ENCODE results near the gene TUBA4B. TPM values are rescaled to one million over a fixed set of nuclear protein-coding genes. Genes with fewer than 3 reads are reported as not detected.
"Not testable (repeated sequence)": the region's sequence is repeated elsewhere in the genome, so short reads cannot be mapped to it uniquely, and the experiment has no call there.

TUBA4B gene
- total and polyA plus RNA-seq, 9 donors, result 0.04 to 0.56 (median 0.17) TPM; not detected in 2

DNA sequence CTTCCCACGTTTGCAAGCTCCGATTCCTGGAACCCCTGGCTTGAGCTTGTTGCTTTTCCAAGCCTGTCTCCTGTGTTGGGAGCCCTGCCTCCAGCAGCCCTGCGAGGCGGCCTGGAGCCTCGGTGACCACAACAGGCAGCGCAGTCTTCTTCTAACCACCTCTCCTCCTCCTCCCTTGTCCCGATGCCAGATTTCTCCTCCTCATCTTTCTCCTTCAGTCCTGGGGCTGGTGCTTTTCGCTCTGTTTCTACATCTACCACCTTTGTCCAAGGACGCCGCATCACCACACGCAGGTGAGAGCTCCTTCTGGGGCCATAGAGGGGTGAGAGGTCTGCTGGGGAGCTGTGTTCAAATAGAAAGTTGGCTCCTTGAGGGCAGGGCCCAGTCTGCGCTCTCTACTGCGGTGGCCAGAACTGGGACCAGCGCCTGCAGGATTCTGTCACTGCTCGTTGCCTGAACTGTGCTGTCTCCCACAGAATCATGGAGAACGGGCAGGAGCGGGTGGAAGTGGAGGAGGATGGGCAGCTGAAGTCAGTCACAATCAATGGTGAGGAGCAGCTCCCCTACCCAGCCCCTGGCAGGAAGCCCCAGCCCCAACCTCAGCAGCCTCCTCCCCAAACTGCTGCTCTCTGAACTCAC is 30.0 kb downstream of the TUBA4B start:
- no peak overlapping the region for H3K27ac ChIP-seq (ENCODE audit: low read length)
- 87% methylated on average over 8 of the region's 17 CpGs for WGBS (ENCODE audit: insufficient coverage)
- H3K27me3 ChIP-seq (ENCODE audit: control insufficient read depth, insufficient read depth, low read length), result no peaks in the 10 kb centered on the region
- H3K4me1 ChIP-seq (ENCODE audit: control insufficient read depth, insufficient read depth, low read length), result peaks cover 53% of the 10 kb centered on the region
- H3K4me3 ChIP-seq (ENCODE audit: low read length), result no peak overlapping the region
- H3K36me3 ChIP-seq (ENCODE audit: control insufficient read depth, insufficient read depth, low read length), result peaks cover 59% of the 10 kb centered on the region
- DNase-seq, result no peak
- H3K9me3 ChIP-seq (replicated peaks; ENCODE audit: control insufficient read depth, low read depth, low read length), result no peaks in the 10 kb centered on the region

DNA sequence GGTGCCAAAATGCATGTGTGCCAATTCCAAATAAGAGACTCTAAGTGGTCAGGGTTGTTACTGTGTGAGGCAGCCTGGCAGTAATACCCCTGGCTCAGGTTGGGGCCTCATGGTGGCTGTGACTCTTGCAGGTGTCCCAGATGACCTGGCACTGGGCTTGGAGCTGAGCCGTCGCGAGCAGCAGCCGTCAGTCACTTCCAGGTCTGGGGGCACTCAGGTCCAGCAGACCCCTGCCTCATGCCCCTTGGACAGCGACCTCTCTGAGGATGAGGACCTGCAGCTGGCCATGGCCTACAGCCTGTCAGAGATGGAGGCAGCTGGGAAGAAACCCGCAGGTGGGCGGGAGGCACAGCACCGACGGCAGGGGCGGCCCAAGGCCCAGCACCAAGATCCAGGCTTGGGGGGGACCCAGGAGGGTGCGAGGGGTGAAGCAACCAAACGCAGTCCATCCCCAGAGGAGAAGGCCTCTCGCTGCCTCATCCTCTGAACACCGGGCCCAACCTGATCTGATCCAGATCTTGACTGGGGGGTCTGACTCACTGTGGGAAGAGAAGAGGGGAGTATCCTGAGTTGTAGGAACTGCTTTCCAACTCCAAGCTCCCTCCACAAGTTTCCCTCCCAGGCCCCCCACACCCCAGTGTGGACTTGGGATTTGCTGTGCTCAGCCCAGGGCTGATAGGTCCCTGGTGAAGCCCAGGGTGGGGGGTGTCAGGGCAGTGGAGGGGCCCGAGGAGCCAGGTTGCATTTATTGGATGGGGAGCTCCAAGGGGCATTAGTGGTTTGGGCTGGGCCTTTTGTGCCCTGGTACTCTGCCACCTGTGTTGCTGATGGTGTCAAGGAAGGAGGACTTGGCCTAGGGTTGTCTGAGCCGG is 31.7 kb downstream of the TUBA4B start:
- peaks cover 59% of the 10 kb centered on the region for H3K36me3 ChIP-seq (ENCODE audit: control insufficient read depth, insufficient read depth, low read length)
- WGBS (ENCODE audit: insufficient coverage), result 85% methylated on average over 15 of the region's 16 CpGs
- H3K27ac ChIP-seq (ENCODE audit: low read length), result peak overlapping the region; percentile 85
- H3K4me1 ChIP-seq (ENCODE audit: control insufficient read depth, insufficient read depth, low read length), result peaks cover 51% of the 10 kb centered on the region
- no peaks in the 10 kb centered on the region for H3K27me3 ChIP-seq (ENCODE audit: control insufficient read depth, insufficient read depth, low read length)
- no peaks in the 10 kb centered on the region for H3K9me3 ChIP-seq (replicated peaks; ENCODE audit: control insufficient read depth, low read depth, low read length)
- DNase-seq, result no peak
- H3K4me3 ChIP-seq (ENCODE audit: low read length), result no peak overlapping the region

DNA sequence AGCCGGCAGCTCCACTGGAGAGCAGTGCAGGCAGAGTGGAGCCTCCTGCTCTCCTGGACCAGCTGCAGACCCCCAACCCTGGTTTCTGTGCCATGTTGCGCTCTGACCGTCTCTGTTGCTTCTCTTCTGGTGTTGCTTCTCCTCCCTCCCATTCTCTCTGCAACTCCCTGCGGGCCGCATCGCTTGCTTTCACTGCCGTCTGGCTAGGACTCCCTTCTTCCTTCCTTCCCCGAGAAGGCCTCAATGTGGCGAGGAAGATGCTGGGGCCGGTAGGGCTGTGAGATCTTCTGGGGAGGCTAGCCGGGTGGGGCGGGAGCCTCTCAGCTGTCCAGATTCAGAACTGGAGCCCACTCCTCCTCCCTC is 32.3 kb downstream of the TUBA4B start:
- no peaks in the 10 kb centered on the region for H3K9me3 ChIP-seq (replicated peaks; ENCODE audit: control insufficient read depth, low read depth, low read length)
- peak overlapping the region; percentile 85 for H3K27ac ChIP-seq (ENCODE audit: low read length)
- peak overlapping the region; percentile 3 for H3K4me3 ChIP-seq (ENCODE audit: low read length)
- H3K36me3 ChIP-seq (ENCODE audit: control insufficient read depth, insufficient read depth, low read length), result peaks cover 58% of the 10 kb centered on the region
- 38% methylated on average over 5 of the region's 12 CpGs for WGBS (ENCODE audit: insufficient coverage)
- peak; percentile 67 for DNase-seq
- H3K4me1 ChIP-seq (ENCODE audit: control insufficient read depth, insufficient read depth, low read length), result peaks cover 51% of the 10 kb centered on the region
- H3K27me3 ChIP-seq (ENCODE audit: control insufficient read depth, insufficient read depth, low read length), result no peaks in the 10 kb centered on the region

DNA sequence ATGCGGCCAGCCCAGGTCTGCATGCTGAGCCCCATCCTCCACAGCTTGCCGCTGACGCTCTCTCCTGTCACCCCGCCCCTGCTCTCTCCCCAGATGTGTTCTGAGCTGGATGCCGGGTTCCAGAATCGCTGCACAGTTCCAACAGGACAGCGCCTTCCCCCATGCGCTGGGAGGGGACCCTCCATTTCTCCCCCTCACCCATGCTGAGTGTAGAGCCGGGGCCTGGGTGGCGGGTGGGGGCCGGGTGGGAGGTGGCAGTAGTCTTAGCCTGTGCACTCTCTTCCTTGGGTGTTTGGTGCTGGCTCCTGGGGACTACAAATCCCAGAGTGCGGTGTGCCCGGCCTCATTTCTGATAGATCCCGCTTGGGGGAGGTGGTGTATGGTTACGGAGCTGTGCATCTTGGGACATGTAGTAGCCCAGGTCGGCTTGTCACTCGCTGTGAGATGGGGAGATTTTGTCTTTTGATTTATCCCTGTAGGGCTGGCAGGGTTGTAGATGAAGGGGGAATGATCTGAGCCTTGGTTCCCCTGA is 32.9 kb downstream of the TUBA4B start:
- Histone ChIP-seq H3K4me3 (ENCODE audit: low read length) (no peak overlapping the region), H3K27ac (ENCODE audit: low read length) (peak overlapping the region; percentile 85), H3K4me1 (ENCODE audit: control insufficient read depth, insufficient read depth, low read length) (peaks cover 49% of the 10 kb centered on the region), H3K9me3 (replicated peaks; ENCODE audit: control insufficient read depth, low read depth, low read length) (no peaks in the 10 kb centered on the region), H3K27me3 (ENCODE audit: control insufficient read depth, insufficient read depth, low read length) (no peaks in the 10 kb centered on the region), H3K36me3 (ENCODE audit: control insufficient read depth, insufficient read depth, low read length) (peaks cover 52% of the 10 kb centered on the region)
- peak; percentile 90 for DNase-seq
- 20% methylated on average over 9 of the region's 17 CpGs for WGBS (ENCODE audit: insufficient coverage)

DNA sequence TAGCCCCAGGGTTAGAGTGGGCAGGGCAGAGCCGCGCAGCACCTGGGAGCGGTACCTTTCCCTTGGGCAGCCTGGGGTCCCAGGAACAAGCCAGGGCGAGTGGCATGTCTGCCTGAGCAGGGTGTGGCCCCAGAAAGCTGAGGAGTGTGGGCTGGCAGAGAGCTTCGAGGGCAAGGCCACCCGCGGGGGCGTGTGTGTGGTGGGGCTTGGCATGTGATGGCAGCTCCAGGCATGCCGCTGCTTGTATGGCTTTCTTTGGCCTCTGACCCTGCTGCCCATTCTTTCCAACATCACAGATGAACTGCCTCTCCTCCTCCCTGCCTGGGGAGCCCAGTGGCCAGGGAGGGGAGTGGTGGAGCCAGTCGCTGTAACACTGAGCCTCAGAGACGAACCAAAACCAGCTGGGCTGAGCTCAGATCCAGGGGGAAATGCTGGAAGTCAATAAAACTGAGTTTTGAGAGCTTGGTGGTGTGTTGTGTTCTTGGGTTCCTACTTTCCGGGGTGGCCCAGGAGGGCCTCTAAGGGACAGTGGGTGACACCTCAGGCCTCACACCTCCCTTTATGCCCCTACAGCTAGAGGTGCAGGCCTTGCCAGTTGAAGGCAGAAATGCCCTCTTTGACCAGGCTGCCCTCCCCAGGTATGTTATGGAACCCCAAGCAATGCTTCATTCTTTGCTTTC is 33.5 kb downstream of the TUBA4B start:
- peaks cover 47% of the 10 kb centered on the region for H3K4me1 ChIP-seq (ENCODE audit: control insufficient read depth, insufficient read depth, low read length)
- H3K27me3 ChIP-seq (ENCODE audit: control insufficient read depth, insufficient read depth, low read length), result no peaks in the 10 kb centered on the region
- no peak overlapping the region for H3K4me3 ChIP-seq (ENCODE audit: low read length)
- 77% methylated on average over 6 of the region's 12 CpGs for WGBS (ENCODE audit: insufficient coverage)
- no peaks in the 10 kb centered on the region for H3K9me3 ChIP-seq (replicated peaks; ENCODE audit: control insufficient read depth, low read depth, low read length)
- peaks cover 45% of the 10 kb centered on the region for H3K36me3 ChIP-seq (ENCODE audit: control insufficient read depth, insufficient read depth, low read length)
- peak overlapping the region; percentile 75 for H3K27ac ChIP-seq (ENCODE audit: low read length)
- DNase-seq, result no peak

DNA sequence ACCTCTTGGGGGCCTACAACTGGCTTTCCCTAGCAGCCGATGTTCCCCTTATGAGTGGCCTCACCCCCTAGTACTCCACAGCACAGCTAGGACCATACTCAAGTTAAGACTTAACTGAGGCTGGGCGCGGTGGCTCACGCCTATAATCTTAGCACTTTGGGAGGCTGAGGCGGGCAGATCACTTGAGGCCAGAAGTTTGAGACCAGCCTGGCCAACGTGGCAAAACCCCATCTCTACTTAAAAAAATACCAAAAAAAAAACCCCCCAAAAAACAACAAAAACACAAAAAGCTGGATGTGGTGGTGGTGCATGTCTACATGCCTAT is 34.0 kb downstream of the TUBA4B start:
- H3K36me3 ChIP-seq (ENCODE audit: control insufficient read depth, insufficient read depth, low read length), result peaks cover 42% of the 10 kb centered on the region
- not testable (repeated sequence) for H3K4me3 ChIP-seq (ENCODE audit: low read length); DNase-seq; H3K27me3 ChIP-seq (ENCODE audit: control insufficient read depth, insufficient read depth, low read length); H3K9me3 ChIP-seq (replicated peaks; ENCODE audit: control insufficient read depth, low read depth, low read length)
- peaks cover 47% of the 10 kb centered on the region for H3K4me1 ChIP-seq (ENCODE audit: control insufficient read depth, insufficient read depth, low read length)
- 40% methylated on average over 1 of the region's 6 CpGs for WGBS (ENCODE audit: insufficient coverage)
- H3K27ac ChIP-seq (ENCODE audit: low read length), result peak overlapping the region; percentile 75

DNA sequence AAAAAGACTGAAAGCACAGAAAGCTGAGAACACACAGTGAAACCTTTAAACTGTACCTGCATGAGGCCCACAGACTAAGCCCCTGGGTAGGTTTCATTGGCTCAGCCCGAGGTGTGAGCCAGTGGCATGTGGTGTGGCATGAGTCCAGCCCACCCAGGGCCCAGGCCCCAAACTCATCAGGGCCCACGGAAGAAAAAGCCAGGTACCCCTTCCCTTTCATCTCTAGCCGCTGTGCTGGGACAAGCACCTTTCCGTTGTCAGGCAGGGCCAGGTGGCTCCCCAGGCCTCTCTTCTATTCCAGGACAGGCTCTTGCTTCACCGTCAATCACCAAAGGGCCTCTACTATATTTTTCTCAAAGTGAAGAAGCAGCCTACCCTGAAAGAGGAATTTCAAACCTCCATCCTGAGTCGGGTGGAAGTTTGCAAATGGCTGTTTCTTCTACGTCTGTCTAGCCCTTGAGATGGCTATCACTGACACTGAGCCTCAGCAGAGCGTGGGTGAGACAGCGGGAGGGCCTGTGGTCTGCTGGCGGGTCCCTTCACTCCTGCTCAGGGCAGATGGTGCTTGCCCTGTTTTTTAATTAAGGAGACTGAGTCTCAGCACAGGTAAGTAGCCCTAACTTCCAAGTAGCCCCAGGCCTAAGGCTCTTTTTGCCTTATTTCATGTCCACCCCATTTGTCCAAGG is 34.7 kb downstream of the TUBA4B start:
- H3K36me3 ChIP-seq (ENCODE audit: control insufficient read depth, insufficient read depth, low read length), result peaks cover 37% of the 10 kb centered on the region
- 66% methylated on average over 10 of the region's 10 CpGs for WGBS (ENCODE audit: insufficient coverage)
- H3K27ac ChIP-seq (ENCODE audit: low read length), result no peak overlapping the region
- H3K9me3 ChIP-seq (replicated peaks; ENCODE audit: control insufficient read depth, low read depth, low read length), result no peaks in the 10 kb centered on the region
- peaks cover 47% of the 10 kb centered on the region for H3K4me1 ChIP-seq (ENCODE audit: control insufficient read depth, insufficient read depth, low read length)
- DNase-seq, result no peak
- H3K27me3 ChIP-seq (ENCODE audit: control insufficient read depth, insufficient read depth, low read length), result no peaks in the 10 kb centered on the region
- no peak overlapping the region for H3K4me3 ChIP-seq (ENCODE audit: low read length)

DNA sequence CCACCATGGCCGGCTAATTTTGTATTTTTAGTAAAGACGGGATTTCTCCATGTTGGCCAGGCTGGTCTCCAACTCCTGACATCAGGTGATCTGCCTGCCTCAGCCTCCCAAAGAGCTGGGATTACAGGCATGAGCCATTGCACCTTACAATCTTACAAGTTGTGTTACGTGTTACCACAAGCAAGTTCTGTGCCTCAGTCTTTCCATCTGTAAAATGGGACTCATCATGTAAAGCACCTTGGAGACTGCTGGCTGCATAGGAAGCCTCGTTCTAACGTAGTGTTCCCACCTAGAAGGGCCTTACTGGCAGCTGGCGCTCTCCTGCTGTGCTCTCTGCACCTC is 36.1 kb downstream of the TUBA4B start:
- Histone ChIP-seq H3K9me3 (replicated peaks; ENCODE audit: control insufficient read depth, low read depth, low read length) (no peaks in the 10 kb centered on the region), H3K36me3 (ENCODE audit: control insufficient read depth, insufficient read depth, low read length) (peaks cover 23% of the 10 kb centered on the region), H3K4me1 (ENCODE audit: control insufficient read depth, insufficient read depth, low read length) (peaks cover 53% of the 10 kb centered on the region), H3K27ac (ENCODE audit: low read length) (peak overlapping the region; percentile 90), H3K27me3 (ENCODE audit: control insufficient read depth, insufficient read depth, low read length) (no peaks in the 10 kb centered on the region), H3K4me3 (ENCODE audit: low read length) (no peak overlapping the region)
- WGBS (ENCODE audit: insufficient coverage), result 40% methylated on average over 5 of the region's 6 CpGs
- DNase-seq, result no peak

DNA sequence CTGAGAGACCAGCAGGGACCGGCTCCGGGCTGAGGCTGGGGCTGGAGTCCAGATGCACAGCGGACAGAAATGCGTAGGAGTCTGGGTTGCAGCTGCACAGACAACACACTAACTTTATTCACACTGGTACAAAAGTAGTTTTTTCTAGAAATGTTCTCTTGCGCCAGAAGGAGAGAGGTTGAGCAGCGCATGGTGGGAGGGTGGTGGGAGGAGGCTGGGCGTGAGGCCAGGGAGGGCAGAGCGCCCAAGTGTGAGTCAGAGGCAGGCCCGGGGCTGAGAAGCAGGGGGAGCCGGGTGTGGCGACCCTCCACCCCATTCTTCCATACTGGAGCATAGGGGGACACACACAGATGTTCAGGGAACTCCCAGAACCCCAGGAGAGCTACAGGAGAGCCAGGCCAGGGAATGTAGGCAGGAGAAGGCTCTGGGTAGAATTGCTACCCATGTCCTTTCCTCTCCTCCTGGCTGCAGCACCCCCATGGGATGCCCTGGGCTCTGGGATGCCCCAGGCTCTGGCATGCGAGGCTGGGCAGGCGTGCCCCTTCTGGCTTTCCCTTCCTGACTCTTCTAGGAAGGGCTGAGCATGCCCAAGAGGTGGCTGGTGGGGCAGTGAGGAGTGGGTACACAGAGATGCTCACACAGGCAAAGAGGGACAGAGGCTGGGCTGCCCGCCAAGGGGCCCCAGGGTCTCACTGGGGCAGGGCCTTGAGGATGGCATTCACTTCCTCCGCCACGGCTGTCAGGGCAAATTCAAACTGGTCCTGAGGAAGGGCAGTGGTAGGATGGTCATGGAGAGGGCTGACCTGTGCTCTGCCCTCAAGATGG is 36.7 kb downstream of the TUBA4B start:
- Histone ChIP-seq H3K4me3 (ENCODE audit: low read length) (no peak overlapping the region), H3K4me1 (ENCODE audit: control insufficient read depth, insufficient read depth, low read length) (peaks cover 54% of the 10 kb centered on the region), H3K27ac (ENCODE audit: low read length) (peak overlapping the region; percentile 90), H3K9me3 (replicated peaks; ENCODE audit: control insufficient read depth, low read depth, low read length) (no peaks in the 10 kb centered on the region), H3K27me3 (ENCODE audit: control insufficient read depth, insufficient read depth, low read length) (no peaks in the 10 kb centered on the region), H3K36me3 (ENCODE audit: control insufficient read depth, insufficient read depth, low read length) (peaks cover 18% of the 10 kb centered on the region)
- DNase-seq, result peak; percentile 96
- 60% methylated on average over 5 of the region's 16 CpGs for WGBS (ENCODE audit: insufficient coverage)

Data from muscle of leg (tissue), 11 donors.